IPS-11a (cell line): ENCODE data around the gene EFCAB11.

ENCODE experiments used
- H3K4me3 ChIP-seq: one replicate; pipeline ENCODE4 v1.5.1; 2013; ENCODE audit warnings: low read depth, low read length, control low read depth

EFCAB11 gene

GRCh38 chr14:89957791-89958190, 3.3 kb upstream of the EFCAB11 start:
- no peak overlapping the region for H3K4me3 ChIP-seq

- no peak overlapping the region for H3K4me3 ChIP-seq
These were observed 2.8 kb upstream of the EFCAB11 start for GRCh38 chr14:89957376-89957775.

GRCh38 chr14:89956661-89957009, 2.1 kb upstream of the EFCAB11 start:
- H3K4me3 ChIP-seq, result peak overlapping the region; percentile 92

GRCh38 chr14:89955745-89956660, 1.5 kb upstream of the EFCAB11 start, which contains the start of gene TDP1:
Gene TDP1 (plus strand): TSS chr14:89955927. CDS start chr14:89963115, 7,188 bp downstream.
- peak within 1 kb of the TSS; percentile 92 for H3K4me3 ChIP-seq

GRCh38 chr14:89955022-89955744, 653 bp upstream of the EFCAB11 start:
- H3K4me3 ChIP-seq, result peak overlapping the region; percentile 92

GRCh38 chr14:89953602-89954001, 928 bp downstream of the EFCAB11 start:
- H3K4me3 ChIP-seq, result peak overlapping the region; percentile 92

GRCh38 chr14:89952576-89952975, 2.0 kb downstream of the EFCAB11 start:
- no peak overlapping the region for H3K4me3 ChIP-seq

GRCh38 chr14:89947344-89947743, 7.2 kb downstream of the EFCAB11 start:
- H3K4me3 ChIP-seq, result no peak overlapping the region

GRCh38 chr14:89941830-89942377, 12.6 kb downstream of the EFCAB11 start:
- H3K4me3 ChIP-seq, result no peak overlapping the region

- H3K4me3 ChIP-seq, result no peak overlapping the region
These were observed 17.8 kb downstream of the EFCAB11 start for GRCh38 chr14:89936654-89937185.

- H3K4me3 ChIP-seq, result no peak overlapping the region
These were observed 21.5 kb downstream of the EFCAB11 start for GRCh38 chr14:89933002-89933401.

- no peak overlapping the region for H3K4me3 ChIP-seq
These were observed 27.2 kb downstream of the EFCAB11 start for GRCh38 chr14:89927186-89927865.

GRCh38 chr14:89926694-89927093, 27.8 kb downstream of the EFCAB11 start:
- H3K4me3 ChIP-seq, result no peak overlapping the region

- H3K4me3 ChIP-seq, result no peak overlapping the region
These were observed 30.3 kb downstream of the EFCAB11 start for GRCh38 chr14:89924268-89924667.

GRCh38 chr14:89922031-89922907, 32.3 kb downstream of the EFCAB11 start:
- no peak overlapping the region for H3K4me3 ChIP-seq

- H3K4me3 ChIP-seq, result no peak overlapping the region
These were observed 33.2 kb downstream of the EFCAB11 start for GRCh38 chr14:89921346-89921745.

GRCh38 chr14:89920056-89920455, 34.5 kb downstream of the EFCAB11 start:
- no peak overlapping the region for H3K4me3 ChIP-seq

GRCh38 chr14:89918721-89919120, 35.8 kb downstream of the EFCAB11 start:
- no peak overlapping the region for H3K4me3 ChIP-seq

GRCh38 chr14:89915114-89915878, 39.2 kb downstream of the EFCAB11 start:
- no peak overlapping the region for H3K4me3 ChIP-seq
